WTC11 (cell line): ENCODE measurements around the gene NKAIN2. TPM values are rescaled to one million over a fixed set of nuclear protein-coding genes. Genes with fewer than 3 reads are reported as not detected.

Experiments
- ATAC-seq: fragments of 200-7000 bp; cut with Tn5 transposase; 2 replicates; pipeline ENCODE4 v1.10.0; 2021; ENCODE audit warnings: mild to moderate bottlenecking, moderate library complexity
- CTCF ChIA-PET: fragments of 300-600 bp; sonication (Branson Sonifier 250); formaldehyde crosslinking; loops from one replicate; lab custom pipeline; 2021; ENCODE audit warnings: antibody characterized with exemption; lab: Charles Lee
- POLR2A ChIA-PET: fragments of 350-600 bp; sonication (Branson Sonifier 250); formaldehyde crosslinking; loops from one replicate; lab custom pipeline; 2021; ENCODE audit warnings: antibody characterized with exemption; lab: Charles Lee
- DNase-seq: peaks from one replicate; pipeline ENCODE4 v3.0.0; 2021; ENCODE audit warnings: low spot score
- H3K27ac Mint-ChIP-seq: 2 replicates; pipeline ENCODE4 v1.8.0; 2021; ENCODE audit warnings: mixed read lengths
- H3K27me3 Mint-ChIP-seq: 2 replicates; pipeline ENCODE4 v1.8.0; 2021; ENCODE audit warnings: low read depth, mild to moderate bottlenecking, moderate library complexity, mixed read lengths
- H3K36me3 Mint-ChIP-seq: 2 replicates; pipeline ENCODE4 v1.8.0; 2021; ENCODE audit warnings: mixed read lengths
- H3K4me1 Mint-ChIP-seq: 2 replicates; pipeline ENCODE4 v1.8.0; 2022; ENCODE audit warnings: mixed read lengths
- H3K4me3 Mint-ChIP-seq: 2 replicates; pipeline ENCODE4 v1.8.0; 2021; ENCODE audit warnings: mild to moderate bottlenecking, moderate library complexity, mixed read lengths
- H3K9me3 Mint-ChIP-seq: 2 replicates; pipeline ENCODE4 v1.8.0; 2021; ENCODE audit warnings: mixed read lengths
- ATF6 ChIP-seq: sonication (generic); formaldehyde crosslinking; IDR thresholded peaks from 2 replicates; pipeline ENCODE4 v1.8.1; 2023; ENCODE audit warnings: mild to moderate bottlenecking, missing genetic modification reagents
- CBFB ChIP-seq: sonication (generic); formaldehyde crosslinking; IDR thresholded peaks from 2 replicates; pipeline ENCODE4 v1.8.1; 2022; ENCODE audit warnings: mild to moderate bottlenecking, low read depth, missing genetic modification reagents
- E2F1 ChIP-seq: sonication (generic); formaldehyde crosslinking; IDR thresholded peaks from 2 replicates; pipeline ENCODE4 v1.8.0; 2022; ENCODE audit warnings: mild to moderate bottlenecking, missing genetic modification reagents
- E2F4 ChIP-seq: sonication (generic); formaldehyde crosslinking; IDR thresholded peaks from 2 replicates; pipeline ENCODE4 v1.8.1; 2022; ENCODE audit warnings: low read depth, mild to moderate bottlenecking, moderate library complexity, missing genetic modification reagents, borderline replicate concordance
- ELF4 ChIP-seq: sonication (generic); formaldehyde crosslinking; IDR thresholded peaks from 2 replicates; pipeline ENCODE4 v1.8.1; 2022; ENCODE audit warnings: low read depth, mild to moderate bottlenecking, moderate library complexity, missing genetic modification reagents
- ETV6 ChIP-seq: sonication (generic); formaldehyde crosslinking; IDR thresholded peaks from 2 replicates; pipeline ENCODE4 v1.8.1; 2022; ENCODE audit warnings: mild to moderate bottlenecking, missing genetic modification reagents
- FOXK1 ChIP-seq: sonication (generic); formaldehyde crosslinking; IDR thresholded peaks from 2 replicates; pipeline ENCODE4 v1.8.0; 2022; ENCODE audit warnings: mild to moderate bottlenecking, moderate library complexity, missing genetic modification reagents
- GRHL2 ChIP-seq: fragments of 250-450 bp; sonication (Bioruptor Pico); IDR thresholded peaks from 2 replicates; pipeline ENCODE4 v1.8.0; 2022; ENCODE audit warnings: mild to moderate bottlenecking, moderate library complexity; ENCODE audit not compliant: insufficient replicate concordance, severe bottlenecking
- GTF2I ChIP-seq: fragments of 250-450 bp; sonication (Bioruptor Pico); conservative IDR thresholded peaks from 2 replicates; pipeline ENCODE4 v1.4.0; 2021; ENCODE audit warnings: mild to moderate bottlenecking
- HMGXB4 ChIP-seq: sonication (generic); formaldehyde crosslinking; IDR thresholded peaks from 2 replicates; pipeline ENCODE4 v1.8.1; 2023; ENCODE audit warnings: mild to moderate bottlenecking, moderate library complexity, missing genetic modification reagents
- MAX ChIP-seq: sonication (generic); formaldehyde crosslinking; IDR thresholded peaks from 2 replicates; pipeline ENCODE4 v1.8.0; 2022; ENCODE audit warnings: mild to moderate bottlenecking, missing genetic modification reagents
- MYBL2 ChIP-seq: sonication (generic); formaldehyde crosslinking; IDR thresholded peaks from 2 replicates; pipeline ENCODE4 v1.8.1; 2023; ENCODE audit warnings: mild to moderate bottlenecking, moderate library complexity, missing genetic modification reagents
- NR1H2 ChIP-seq: sonication (generic); formaldehyde crosslinking; IDR thresholded peaks from 2 replicates; pipeline ENCODE4 v1.9.0; 2021; ENCODE audit warnings: mild to moderate bottlenecking, moderate library complexity, missing genetic modification reagents
- OVOL2 ChIP-seq: fragments of 250-450 bp; sonication (Bioruptor Pico); IDR thresholded peaks from 2 replicates; pipeline ENCODE4 v1.9.0; 2021; ENCODE audit warnings: mild to moderate bottlenecking, borderline replicate concordance
- PRRX2 ChIP-seq: fragments of 250-450 bp; sonication (Bioruptor Pico); IDR thresholded peaks from 2 replicates; pipeline ENCODE4 v1.8.0; 2021; ENCODE audit warnings: mild to moderate bottlenecking
- RORB ChIP-seq: fragments of 250-450 bp; sonication (Bioruptor Pico); IDR thresholded peaks from 2 replicates; pipeline ENCODE4 v1.9.0; 2021; ENCODE audit warnings: mild to moderate bottlenecking
- SMAD3 ChIP-seq: sonication (generic); formaldehyde crosslinking; IDR thresholded peaks from 2 replicates; pipeline ENCODE4 v1.8.0; 2022; ENCODE audit warnings: missing genetic modification reagents, mild to moderate bottlenecking, borderline replicate concordance
- TCF7 ChIP-seq: sonication (generic); formaldehyde crosslinking; IDR thresholded peaks from 2 replicates; pipeline ENCODE4 v1.8.0; 2022; ENCODE audit warnings: mild to moderate bottlenecking, low read depth, missing genetic modification reagents, moderate library complexity
- USF2 ChIP-seq: sonication (generic); formaldehyde crosslinking; IDR thresholded peaks from 2 replicates; pipeline ENCODE4 v1.8.1; 2023; ENCODE audit warnings: mild to moderate bottlenecking, missing genetic modification reagents, moderate library complexity
- ZBTB21 ChIP-seq: sonication (generic); formaldehyde crosslinking; IDR thresholded peaks from 2 replicates; pipeline ENCODE4 v1.8.1; 2023; ENCODE audit warnings: mild to moderate bottlenecking, missing genetic modification reagents, borderline replicate concordance
- ZNF219 ChIP-seq: sonication (generic); formaldehyde crosslinking; IDR thresholded peaks from 2 replicates; pipeline ENCODE4 v1.8.0; 2023; ENCODE audit warnings: missing genetic modification reagents, mild to moderate bottlenecking, borderline replicate concordance
- ZNF416 ChIP-seq: fragments of 250-450 bp; sonication (Bioruptor Pico); IDR thresholded peaks from 2 replicates; pipeline ENCODE4 v1.9.0; 2021; ENCODE audit warnings: mild to moderate bottlenecking, inconsistent platforms
- ZNF512 ChIP-seq: sonication (generic); formaldehyde crosslinking; IDR thresholded peaks from 2 replicates; pipeline ENCODE4 v1.8.1; 2022; ENCODE audit warnings: missing genetic modification reagents, borderline replicate concordance
- ZSCAN18 ChIP-seq: fragments of 250-450 bp; sonication (Bioruptor Pico); IDR thresholded peaks from 2 replicates; pipeline ENCODE4 v2.1.2; 2022; ENCODE audit warnings: mild to moderate bottlenecking, moderate library complexity
- total RNA-seq: library from RNA; stranded (reverse); gene quantifications from 3 replicates; pipeline ENCODE4 v1.2.3, GENCODE V29; 2021

Gene NKAIN2
- total RNA-seq, 1 experiment from 2014 or later = 0.33 TPM

GRCh38 chr6:123925350-123925749, 121.7 kb downstream of the NKAIN2 start (continued):
- TF ChIP-seq OVOL2 (CRISPR knock-in tag) (no peak), HMGXB4 (CRISPR knock-in tag) (no peak), FOXK1 (CRISPR knock-in tag) (no peak), CBFB (CRISPR knock-in tag) (no peak), ZBTB21 (CRISPR knock-in tag) (no peak), ELF4 (no peak)

- Mint-ChIP-seq H3K27ac (no peak overlapping the region), H3K27me3 (no peaks in the 10 kb centered on the region)
- no peak for TF ChIP-seq ZSCAN18
- no peak for TF ChIP-seq ZNF219 (CRISPR knock-in tag)
- no peak for TF ChIP-seq MAX
- TF ChIP-seq SMAD3 (CRISPR knock-in tag) = no peak
- TF ChIP-seq GTF2I (CRISPR knock-in tag) = no peak
- TF ChIP-seq RORB = no peak
- TF ChIP-seq, all 79 proteins: peak for 0
- Mint-ChIP-seq H3K36me3 (no peaks in the 10 kb centered on the region), H3K4me1 (no peaks in the 10 kb centered on the region), H3K9me3 (peaks cover 10% of the 10 kb centered on the region; the same call in 1 of the 2 replicates), H3K4me3 (no peak overlapping the region)
- CTCF ChIA-PET = no interaction called here
- POLR2A ChIA-PET = no interaction called here
- no peak for ATAC-seq
- DNase-seq = no peak
Measured at GRCh38 chr6:123925842-123926399, 122.3 kb downstream of the NKAIN2 start.

GRCh38 chr6:123928529-123928928, 124.9 kb downstream of the NKAIN2 start:
- Mint-ChIP-seq H3K36me3 (no peaks in the 10 kb centered on the region), H3K9me3 (peaks cover 6% of the 10 kb centered on the region; the same call in 1 of the 2 replicates), H3K4me3 (no peak overlapping the region), H3K4me1 (no peaks in the 10 kb centered on the region), H3K27ac (no peak overlapping the region), H3K27me3 (no peaks in the 10 kb centered on the region)
- ATAC-seq = no peak
- ChIA-PET POLR2A (no interaction called here), CTCF (no interaction called here)
- DNase-seq = no peak
- TF ChIP-seq FOXK1 (CRISPR knock-in tag) (no peak), GTF2I (CRISPR knock-in tag) (no peak), ETV6 (no peak), ZNF512 (CRISPR knock-in tag) (no peak), ELF4 (no peak), USF2 (CRISPR knock-in tag) (no peak), NR1H2 (CRISPR knock-in tag) (no peak), PRRX2 (CRISPR knock-in tag) (no peak), MYBL2 (no peak), TCF7 (CRISPR knock-in tag) (no peak), ZNF416 (CRISPR knock-in tag) (no peak), E2F1 (CRISPR knock-in tag) (no peak), ATF6 (CRISPR knock-in tag) (no peak), E2F4 (CRISPR knock-in tag) (no peak), GRHL2 (CRISPR knock-in tag) (no peak)
